ENCODE results near the gene LIMS2. TPM values are rescaled to one million over a fixed set of nuclear protein-coding genes. Genes with fewer than 3 reads are reported as not detected.

LIMS2 gene
- total RNA-seq, 1 donor from 2014 or later: 207 TPM

DNA sequence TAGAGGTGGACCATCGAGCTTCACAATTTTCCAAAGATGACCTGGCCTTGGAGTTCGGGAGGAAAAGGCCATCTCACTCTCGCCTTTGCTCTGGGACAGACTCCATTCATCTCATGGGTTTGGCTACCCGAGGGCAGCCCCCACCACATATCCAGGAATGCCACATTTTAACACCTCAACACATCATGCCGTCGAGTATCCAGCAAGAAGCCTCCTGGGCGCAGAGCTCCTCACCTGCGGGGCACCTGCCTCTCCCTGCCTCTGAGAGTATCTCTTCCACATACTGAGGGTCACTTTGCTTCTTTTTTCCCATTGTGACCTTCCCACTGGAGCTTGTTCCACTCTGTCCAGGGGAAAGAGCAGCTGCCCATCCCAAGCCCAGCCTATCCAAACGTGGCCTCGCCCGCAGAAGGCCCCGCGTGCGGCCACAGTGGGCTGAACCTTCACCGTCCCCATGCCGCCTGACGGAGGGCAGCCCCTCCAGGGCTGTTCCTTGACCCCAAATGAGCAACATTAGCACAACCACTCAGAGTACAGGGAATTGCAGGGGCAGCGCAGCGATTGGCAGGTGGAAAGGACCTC, 5.5 kb upstream of the LIMS2 start:
- DNase-seq (ENCODE audit: low spot score): no peak
- intact Hi-C loops (cut with DNase I): loop anchor here (5.0 kb wide), 1 partner anchor 33 kb away; the partner anchor contains the start of gene GPR17

DNA sequence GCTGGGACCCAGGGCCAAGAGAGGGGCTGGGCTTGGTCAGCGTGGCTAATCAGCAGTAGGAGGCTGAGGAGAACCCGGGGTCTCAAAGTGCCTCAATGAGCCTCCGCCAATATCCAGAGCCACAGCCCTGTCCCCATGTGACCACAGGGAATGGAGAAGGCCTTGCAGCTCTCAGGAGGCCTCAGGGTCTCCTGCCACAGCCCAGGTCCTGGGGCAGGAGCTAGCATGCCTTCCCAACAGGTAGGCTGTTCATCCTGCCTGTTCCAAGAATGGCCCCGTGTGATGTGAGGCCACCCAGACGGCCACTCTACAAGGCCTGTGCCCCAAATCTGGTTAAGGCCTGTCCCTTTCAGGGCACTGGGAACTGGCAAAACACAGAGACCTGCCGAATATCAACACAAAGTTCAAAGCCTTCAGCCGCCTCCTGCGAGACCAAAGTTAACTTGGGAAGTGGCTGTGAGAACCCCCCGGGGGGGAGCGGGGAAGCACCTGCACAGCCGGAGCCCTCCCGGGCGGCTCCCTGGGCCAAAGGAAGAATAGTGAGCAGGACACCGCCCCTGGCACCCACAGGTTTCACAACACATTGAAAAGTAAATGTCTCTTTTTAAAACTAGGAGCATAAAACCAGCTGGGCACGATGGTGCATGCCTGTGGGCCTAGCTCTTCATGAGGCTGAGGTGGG, 4.5 kb upstream of the LIMS2 start:
- intact Hi-C loops (cut with DNase I): loop anchor here (5.0 to 10.0 kb wide), 2 partner anchors 33 to 275 kb away; partner anchors contain the start of gene GPR17
- DNase-seq (ENCODE audit: low spot score): no peak

DNA sequence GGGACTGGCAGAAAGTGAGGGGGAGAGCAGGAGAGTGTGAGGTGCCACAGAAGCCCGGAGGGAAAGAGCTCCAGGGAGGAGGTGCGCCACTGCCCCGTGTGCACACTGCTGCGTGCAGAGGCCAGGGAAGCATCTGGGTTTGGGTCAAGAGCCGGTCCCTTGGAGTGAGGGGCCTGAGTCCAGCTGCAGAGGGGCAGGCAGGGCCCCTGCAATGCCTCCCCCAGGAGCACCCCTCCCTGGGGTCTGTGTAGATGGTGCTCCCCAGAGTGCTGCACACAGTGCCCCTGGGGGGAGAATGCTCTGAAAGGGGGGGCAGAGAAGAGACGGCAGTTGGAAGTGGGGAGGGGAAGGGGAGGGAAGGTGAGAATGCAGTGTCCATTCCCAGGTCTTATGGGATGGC, 3.7 kb upstream of the LIMS2 start:
- intact Hi-C loops (cut with DNase I): loop anchor here (10.0 kb wide), 1 partner anchor 274 kb away; no protein-coding TSS in a partner anchor
- peak; percentile 67 for DNase-seq (ENCODE audit: low spot score)

DNA sequence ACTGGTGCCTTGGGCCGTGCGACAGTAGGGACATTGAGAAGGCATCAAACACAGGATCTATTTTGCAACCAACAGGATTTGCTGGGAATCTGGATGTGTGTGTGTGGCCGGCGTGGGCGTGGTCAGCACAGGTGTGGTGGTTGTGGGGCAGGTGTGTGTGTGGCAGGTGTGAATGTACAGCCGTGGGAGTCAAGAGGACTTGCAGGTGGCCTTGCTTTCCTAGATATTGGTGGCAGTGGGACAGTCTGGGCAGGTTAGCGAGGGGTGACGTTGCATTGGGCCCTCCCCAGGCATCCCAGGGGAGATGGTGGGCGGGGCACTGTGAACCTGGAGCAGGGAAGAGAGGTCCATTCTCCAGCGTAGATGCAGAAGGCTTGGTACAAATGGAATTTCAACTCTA, 3.2 kb upstream of the LIMS2 start:
- DNase-seq (ENCODE audit: low spot score): peak; percentile 62
- intact Hi-C loops (cut with DNase I): loop anchor here (10.0 kb wide), 1 partner anchor 274 kb away; no protein-coding TSS in a partner anchor

DNA sequence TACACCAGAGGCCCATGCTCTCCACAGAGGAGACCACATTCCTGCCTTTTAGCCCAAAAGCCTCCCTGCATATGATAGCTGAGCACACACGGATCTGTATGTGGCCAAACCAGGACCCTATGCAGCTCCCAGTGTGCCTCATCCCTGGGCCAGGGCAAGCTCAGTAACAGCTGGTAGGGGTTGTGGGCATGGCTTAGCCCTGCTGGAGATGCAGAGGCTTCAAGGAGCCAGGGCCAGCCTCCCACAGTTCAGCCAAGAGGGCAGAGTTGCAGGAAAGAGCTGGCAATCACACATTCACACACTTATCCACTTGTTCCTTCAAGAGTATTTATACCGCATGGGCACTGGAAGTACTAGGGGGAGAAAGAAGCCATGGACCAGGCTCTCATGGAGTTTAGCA, 1.6 kb upstream of the LIMS2 start:
- intact Hi-C loops (cut with DNase I): loop anchor here (10.0 kb wide), 1 partner anchor 272 kb away; no protein-coding TSS in a partner anchor
- no peak for DNase-seq (ENCODE audit: low spot score)

DNA sequence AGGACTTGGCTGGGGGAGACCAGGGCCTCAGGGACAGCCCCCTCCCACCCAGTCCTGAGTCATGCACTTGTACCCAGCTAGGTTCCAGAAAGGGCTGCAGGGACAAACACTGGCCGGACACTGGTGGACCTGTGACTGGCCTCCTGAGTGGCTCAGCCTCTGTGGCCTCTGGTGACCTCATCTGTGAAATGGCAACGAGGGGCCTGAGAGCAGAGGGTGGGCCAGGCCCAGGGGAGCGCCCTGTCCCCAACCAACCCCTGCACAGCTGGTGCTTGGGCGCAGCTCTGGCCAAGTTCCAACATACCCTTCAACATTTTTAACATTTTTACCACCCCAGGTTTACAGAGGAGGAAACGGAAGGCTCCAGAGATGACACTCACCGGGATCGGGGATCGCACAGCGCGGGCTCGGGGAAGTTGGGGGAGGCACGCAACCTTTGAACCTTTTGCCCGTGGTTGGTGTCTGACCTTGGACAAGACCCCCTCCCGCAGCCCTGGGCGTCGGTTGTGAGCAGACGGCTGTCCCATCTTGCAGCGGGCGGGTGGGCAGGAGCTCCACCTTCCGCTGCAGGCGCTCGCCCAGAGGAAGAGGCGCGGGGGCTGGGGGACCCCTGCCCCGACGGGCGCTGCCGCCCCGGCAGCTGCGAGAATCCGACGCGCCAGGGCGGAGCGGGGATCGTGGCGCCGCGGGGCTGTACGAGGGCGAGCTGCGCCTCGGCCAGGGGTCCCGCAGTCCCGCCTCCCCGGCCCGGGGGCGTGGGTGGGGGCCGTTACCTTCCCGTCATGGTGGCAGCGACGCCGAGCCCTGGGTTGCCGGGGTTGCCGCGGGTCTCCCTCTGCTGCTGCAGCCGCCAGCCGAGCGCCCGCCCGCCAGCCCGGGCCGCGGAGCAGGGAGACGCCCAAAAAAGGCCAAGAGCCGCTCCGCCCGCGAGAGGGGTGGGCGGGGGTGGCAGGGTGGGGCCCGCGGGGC, 805 bp downstream of the LIMS2 start:
- intact Hi-C loops (cut with DNase I): loop anchor here (10.0 kb wide), 1 partner anchor 270 kb away; no protein-coding TSS in a partner anchor
- peak; percentile 71 for DNase-seq (ENCODE audit: low spot score)

DNA sequence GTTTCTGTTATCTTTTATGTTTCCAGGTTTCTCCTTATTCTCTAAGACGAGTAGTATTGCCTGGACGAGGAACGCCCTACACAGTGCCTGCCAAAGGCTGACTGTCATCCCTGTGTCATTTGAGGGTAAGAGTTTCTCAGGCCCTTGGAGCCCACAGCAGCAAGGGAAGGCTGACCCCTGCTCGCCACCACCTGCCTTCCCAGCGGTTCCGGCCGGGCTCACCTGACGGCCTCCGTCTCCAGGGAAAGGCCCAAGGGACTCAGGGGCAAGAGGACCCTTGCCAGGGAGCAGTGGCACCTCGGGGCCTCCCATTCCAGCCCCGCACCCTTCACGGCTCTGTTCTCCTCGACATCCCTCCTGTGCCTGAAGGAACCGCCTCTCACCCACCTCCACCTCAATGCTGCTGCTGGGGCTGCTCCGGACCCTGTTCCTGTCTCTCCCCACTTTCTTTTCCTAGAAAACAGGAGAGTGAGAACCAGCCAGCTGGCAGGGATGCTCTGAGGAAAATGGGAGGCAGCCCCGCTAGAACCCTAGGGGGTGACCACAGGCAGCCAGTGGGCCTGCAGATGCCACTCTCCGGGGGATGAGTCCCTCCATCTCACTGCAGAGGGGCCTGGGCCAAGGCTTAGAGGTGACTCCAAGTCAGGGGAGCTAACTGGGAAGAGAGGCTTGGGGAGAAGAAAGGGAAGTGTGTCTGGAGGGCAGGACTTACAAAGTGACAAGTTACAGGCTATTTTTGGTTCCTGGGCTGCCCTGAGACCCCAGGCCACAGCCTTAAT, 1.9 kb downstream of the LIMS2 start:
- DNase-seq (ENCODE audit: low spot score): no peak
- intact Hi-C loops (cut with DNase I): loop anchor here (2.0 to 10.0 kb wide), 2 partner anchors 17 to 269 kb away; no protein-coding TSS in a partner anchor

DNA sequence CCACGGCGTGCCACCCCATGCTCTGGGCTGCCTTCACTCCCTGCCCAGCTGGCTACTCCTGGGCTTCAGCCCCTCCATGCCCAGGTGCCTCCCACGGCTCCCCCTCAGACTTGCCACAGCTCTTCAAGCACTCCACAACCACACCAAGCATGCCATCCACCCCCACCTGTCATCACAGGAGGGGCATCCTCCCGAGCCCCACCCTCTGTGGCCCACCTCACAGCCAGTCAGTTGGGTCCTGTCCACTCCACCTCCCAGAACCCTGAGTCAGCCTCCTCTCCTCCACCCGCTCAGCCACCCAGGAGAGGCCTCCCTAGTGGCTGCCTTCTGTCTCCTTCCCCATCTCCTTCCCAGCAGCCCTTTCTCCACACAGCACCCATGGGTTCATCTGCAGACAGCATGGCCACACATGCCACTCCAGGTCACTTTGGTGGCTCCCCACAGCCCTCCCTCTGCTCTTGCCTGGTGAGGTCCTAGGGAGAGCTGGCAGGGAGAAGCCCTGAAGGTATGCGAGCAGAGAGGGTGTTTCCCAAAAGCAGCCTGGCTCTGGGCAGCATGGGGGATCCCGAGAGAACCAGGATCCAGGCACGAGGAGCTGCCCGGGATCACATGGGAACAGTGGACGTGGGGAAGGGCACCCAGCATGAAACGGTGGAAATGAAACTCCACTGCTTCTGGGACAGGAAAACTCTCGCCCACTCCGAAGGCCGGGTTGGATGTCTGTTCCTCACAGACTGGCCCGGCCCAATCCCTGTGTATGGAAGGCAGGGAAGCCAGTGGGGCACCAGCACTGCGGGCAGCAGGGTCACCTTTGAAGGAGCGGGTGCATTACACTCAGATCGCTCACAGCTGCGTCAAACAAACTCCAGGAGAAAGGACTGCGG, 2.7 kb downstream of the LIMS2 start:
- intact Hi-C loops (cut with DNase I): loop anchor here (2.0 to 10.0 kb wide), 2 partner anchors 16 to 268 kb away; no protein-coding TSS in a partner anchor

DNA sequence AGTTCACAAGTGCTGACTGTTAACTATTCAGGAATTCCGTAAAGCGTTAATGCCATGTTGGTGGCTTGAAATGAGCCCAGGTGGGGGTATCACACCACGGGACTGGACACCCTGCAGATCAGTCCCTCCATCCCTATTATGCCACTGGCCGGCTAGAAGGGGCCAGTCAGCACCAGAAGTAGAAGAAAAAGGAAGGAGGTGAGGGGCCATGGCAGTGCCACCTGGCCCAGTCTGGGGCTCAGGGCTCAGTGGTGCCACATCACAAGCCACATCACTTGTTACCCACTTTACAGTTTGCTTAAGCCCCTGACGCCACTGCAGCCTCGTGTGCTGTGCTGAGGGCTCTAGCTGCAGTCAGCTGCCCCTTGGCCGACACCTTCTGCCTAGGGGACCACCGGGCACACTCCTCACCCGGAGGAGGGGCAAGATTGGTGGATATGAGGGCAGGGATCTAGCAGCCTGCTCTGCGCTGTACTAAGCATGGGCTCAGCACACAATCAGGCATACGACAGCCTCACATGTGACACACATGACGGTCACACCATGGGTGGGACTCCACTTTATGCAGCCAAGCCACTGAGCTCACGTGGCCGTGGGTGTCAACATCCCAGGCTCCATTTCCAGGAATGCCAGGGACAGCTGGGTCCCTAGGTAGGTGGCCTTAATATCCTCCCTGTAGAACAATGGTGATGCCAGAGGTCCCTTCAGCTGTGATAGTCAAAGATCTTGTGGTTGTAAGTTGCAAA, 3.6 kb downstream of the LIMS2 start:
- no peak for DNase-seq (ENCODE audit: low spot score)
- intact Hi-C loops (cut with DNase I): loop anchor here (2.0 to 10.0 kb wide), 2 partner anchors 15 to 267 kb away; no protein-coding TSS in a partner anchor

More for the DNA sequence above, 2.7 kb downstream of the LIMS2 start:
- DNase-seq (ENCODE audit: low spot score): no peak

DNA sequence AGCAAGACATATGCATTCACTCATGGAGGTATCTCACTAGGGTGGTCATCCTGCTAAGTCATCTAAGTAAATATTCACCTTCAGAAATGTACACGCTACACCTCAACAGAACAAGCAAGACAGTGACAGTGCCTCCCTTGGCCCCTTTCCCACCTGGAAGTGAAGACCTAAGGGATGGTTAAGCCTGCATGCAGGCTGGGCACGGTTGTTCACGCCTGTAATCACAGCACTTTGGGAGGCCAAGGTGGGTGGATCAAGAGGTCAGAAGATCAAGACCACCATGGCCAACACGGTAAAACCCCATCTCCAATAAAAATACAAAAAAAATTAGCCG, 4.4 kb downstream of the LIMS2 start:
- DNase-seq (ENCODE audit: low spot score): no peak
- intact Hi-C loops (cut with DNase I): loop anchor here (10.0 kb wide), 1 partner anchor 266 kb away; no protein-coding TSS in a partner anchor

DNA sequence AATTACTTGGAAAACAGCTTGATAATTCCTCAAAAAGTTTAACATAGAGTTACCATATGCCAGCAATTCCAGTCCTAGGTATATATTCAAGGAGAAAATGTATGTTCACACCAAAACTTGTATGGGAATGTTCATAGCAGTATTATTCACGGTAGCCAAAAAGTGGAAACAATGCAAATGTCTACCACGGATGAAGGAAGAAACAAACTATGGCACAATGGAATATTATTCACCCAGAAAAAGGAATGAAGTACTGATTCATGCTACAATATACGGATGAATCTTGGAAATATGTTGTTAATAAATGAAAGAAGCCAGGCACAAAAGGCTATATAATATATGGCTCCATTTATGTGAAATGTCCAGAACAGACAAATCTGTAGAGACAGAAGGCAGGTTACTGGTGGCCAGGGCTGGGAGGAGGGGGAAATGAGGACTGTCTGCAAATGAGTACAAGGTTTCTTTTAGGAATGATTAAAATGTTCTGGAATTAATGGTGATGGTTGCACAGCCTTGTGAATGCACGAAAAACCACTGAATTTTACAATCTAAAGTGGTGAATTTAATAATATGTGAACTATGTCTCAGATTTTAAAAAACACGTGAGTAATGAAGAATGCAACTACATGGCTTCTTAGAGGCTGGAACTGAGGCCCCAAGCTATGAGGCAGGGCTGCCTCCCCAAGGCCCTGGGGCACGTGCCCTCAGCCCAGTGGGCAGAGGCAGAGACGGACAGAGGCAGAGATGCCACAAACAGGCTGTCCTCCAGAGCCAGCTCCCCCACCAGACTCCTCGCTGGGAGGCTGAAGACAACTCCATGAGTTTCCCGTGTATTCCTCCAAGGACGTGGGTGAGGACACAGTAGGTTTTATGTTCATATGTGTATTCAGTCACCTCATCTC, 5.0 kb downstream of the LIMS2 start:
- intact Hi-C loops (cut with DNase I): loop anchor here (10.0 kb wide), 1 partner anchor 266 kb away; no protein-coding TSS in a partner anchor
- DNase-seq (ENCODE audit: low spot score): no peak

DNA sequence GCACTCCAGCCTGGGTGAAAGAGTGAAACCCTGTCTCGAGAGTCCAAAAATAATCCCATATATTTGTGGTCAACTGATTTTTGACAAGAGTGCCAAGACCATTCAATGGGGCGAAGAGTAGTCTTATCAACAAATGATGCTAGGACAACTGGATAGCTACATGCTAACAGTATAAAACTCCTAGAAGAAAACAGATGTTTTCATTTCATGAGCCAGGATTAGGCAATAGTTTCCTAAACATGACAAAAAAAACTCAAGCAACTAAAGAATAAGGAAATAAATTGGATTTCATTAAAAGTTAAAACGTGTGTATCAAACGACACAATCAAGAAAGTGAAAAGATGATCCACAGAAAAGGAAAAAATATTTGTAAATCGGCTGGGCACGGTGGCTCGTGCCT, 6.3 kb downstream of the LIMS2 start:
- intact Hi-C loops (cut with DNase I): no loop called here

DNA sequence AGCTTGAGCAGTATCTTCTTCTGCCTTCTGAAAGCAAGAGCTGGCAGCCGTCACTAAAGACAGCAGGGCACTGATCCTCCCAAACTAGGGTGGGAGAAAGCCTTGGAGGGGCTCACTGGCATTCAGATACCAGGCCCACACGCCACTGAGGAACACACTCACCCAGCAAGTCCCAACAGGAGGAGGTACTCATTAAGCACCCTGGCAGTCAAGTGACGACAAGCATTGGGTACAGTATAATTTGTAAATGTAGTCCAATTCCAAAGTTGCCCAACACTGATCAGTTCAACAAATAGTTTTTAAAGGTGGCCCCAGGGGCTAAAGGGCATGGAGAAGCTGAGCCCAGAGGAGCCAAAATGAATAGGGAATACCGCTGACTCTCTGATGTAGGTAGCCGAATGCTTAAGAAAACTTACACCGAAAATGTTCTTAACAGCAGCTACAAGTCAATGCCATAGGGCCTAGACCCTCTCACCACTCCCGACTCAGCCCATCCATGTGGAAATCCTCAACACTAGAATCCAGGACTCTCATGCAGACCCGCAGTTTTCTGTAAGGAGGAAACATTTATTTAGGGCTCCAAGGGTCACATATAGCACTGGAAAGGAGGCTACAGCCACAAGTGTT, 9.9 kb downstream of the LIMS2 start:
- intact Hi-C loops (cut with DNase I): no loop called here
- no peak for DNase-seq (ENCODE audit: low spot score)

More for the DNA sequence above, 6.3 kb downstream of the LIMS2 start:
- no peak for DNase-seq (ENCODE audit: low spot score)

DNA sequence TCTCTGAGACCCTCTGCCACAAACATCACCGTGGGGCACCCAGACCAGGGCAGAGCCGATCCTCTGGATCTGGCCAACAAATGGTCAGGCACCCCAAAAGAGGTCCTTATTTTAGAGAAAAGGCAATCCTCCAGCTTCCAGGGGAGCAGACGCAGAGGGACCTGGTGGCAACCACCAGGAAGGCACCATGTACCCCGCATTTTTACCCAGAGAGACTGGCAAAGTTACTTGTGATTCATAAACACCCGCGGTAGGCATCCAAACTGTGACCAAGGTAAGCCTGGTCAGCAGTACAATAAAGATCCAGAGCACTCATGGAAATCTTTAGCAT, 10.5 kb downstream of the LIMS2 start:
- DNase-seq (ENCODE audit: low spot score): no peak
- intact Hi-C loops (cut with DNase I): no loop called here

DNA sequence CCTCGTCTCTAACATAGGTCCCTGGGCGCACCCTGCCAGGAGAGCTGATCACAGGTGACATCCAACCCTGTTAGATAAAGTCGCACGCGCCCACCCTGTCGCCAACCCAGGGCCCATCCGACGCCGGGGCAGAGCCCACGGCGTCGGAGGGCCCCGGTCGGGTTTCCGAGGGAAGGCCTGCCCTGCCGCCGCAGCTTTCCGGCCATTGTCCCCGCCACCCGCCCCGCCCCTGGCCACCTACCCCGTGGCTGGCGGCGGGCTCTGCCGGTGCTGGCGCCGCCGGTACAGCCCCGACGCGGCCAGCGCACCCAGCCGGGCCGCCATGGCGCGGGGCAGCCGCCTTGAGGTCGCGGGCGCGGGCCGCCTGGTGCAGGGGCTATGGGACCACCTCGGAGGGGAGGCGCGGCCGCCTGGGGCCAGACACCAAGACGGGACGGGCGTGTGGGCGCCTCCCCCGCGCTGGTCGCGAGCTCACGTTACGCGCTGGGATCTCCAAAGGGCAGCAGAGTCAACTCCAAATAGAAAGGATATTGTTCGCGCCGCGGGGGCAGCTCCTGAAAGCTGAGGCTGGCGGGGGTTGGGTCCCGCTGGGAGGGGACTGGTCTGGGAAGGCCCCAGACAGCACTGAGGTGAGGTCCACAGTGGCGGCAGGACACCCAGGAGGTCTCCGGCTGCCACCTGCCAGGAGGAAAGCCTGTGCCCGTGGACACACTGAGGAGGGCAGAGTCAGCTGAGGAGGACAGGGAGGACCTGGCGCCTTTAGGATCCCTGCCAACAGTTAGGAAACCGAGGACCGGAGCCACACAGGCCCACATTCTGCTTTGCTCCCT, 11.1 kb downstream of the LIMS2 start:
- peak; percentile 85 for DNase-seq (ENCODE audit: low spot score)
- intact Hi-C loops (cut with DNase I): no loop called here

All from cardiac septum (tissue), 1 donor.